Osteoblast (primary cell): Measurements from ENCODE around the gene TFIP11. TPM values are rescaled to one million over a fixed set of nuclear protein-coding genes. Genes with fewer than 3 reads are reported as not detected.

Experiments
- DNase-seq: peaks from one replicate; pipeline ENCODE4 v3.0.0; 2011; ENCODE audit warnings: low spot score, mixed read lengths; ENCODE audit not compliant: insufficient read length; ENCODE audit errors: missing footprints
- H2AFZ ChIP-seq: 2 replicates; pipeline ENCODE4 v1.6.0; 2011; ENCODE audit warnings: mild to moderate bottlenecking, low read length
- H3K27ac ChIP-seq: 2 replicates; pipeline ENCODE4 v1.5.1; 2011; ENCODE audit warnings: mild to moderate bottlenecking, low read depth, low read length, moderate library complexity
- H3K27me3 ChIP-seq: 2 replicates; pipeline ENCODE4 v1.6.0; 2012; ENCODE audit warnings: mild to moderate bottlenecking, control low read depth, inconsistent platforms, low read length, moderate library complexity; ENCODE audit not compliant: insufficient read depth
- H3K36me3 ChIP-seq: 2 replicates; pipeline ENCODE4 v1.5.1; 2011; ENCODE audit warnings: mild to moderate bottlenecking, low read length, control low read depth, moderate library complexity; ENCODE audit not compliant: insufficient read depth
- H3K4me1 ChIP-seq: 2 replicates; pipeline ENCODE4 v1.5.1; 2011; ENCODE audit warnings: mild to moderate bottlenecking, low read length, control low read depth, moderate library complexity; ENCODE audit not compliant: insufficient read depth
- H3K4me2 ChIP-seq: 2 replicates; pipeline ENCODE4 v1.6.0; 2011; ENCODE audit warnings: mild to moderate bottlenecking, low read length; ENCODE audit not compliant: insufficient read depth
- H3K4me3 ChIP-seq: fragments of 200-600 bp; sonication (generic); 3 replicates; pipeline ENCODE4 v1.5.1; 2012; ENCODE audit warnings: mild to moderate bottlenecking, low read length, inconsistent platforms; ENCODE audit not compliant: insufficient read depth
- H3K79me2 ChIP-seq: 2 replicates; pipeline ENCODE4 v1.6.0; 2012; ENCODE audit warnings: mild to moderate bottlenecking, low read length, control low read depth, inconsistent platforms; ENCODE audit not compliant: insufficient read depth
- H3K9me3 ChIP-seq: 2 replicates; pipeline ENCODE4 v1.5.1; 2011; ENCODE audit warnings: low read depth, low read length, control low read depth
- H4K20me1 ChIP-seq: 2 replicates; pipeline ENCODE4 v1.6.0; 2012; ENCODE audit warnings: mild to moderate bottlenecking, low read length, control low read depth; ENCODE audit not compliant: insufficient read depth
- total RNA-seq: library from RNA; depleted of rRNA; stranded (reverse); fragments of >200 nt; gene quantifications from 2 replicates; pipeline ENCODE4 v1.2.3, GENCODE V29; 2012
- TF ChIP-seq, protein P1 (sequence below): IDR thresholded peaks from 2 replicates; pipeline ENCODE4 v1.5.1; 2011; ENCODE audit warnings: mild to moderate bottlenecking, low read depth, low read length, moderate library complexity; ENCODE audit errors: extremely low read depth

TFIP11 gene
- total RNA-seq, 1 donor: 34.7 TPM

DNA sequence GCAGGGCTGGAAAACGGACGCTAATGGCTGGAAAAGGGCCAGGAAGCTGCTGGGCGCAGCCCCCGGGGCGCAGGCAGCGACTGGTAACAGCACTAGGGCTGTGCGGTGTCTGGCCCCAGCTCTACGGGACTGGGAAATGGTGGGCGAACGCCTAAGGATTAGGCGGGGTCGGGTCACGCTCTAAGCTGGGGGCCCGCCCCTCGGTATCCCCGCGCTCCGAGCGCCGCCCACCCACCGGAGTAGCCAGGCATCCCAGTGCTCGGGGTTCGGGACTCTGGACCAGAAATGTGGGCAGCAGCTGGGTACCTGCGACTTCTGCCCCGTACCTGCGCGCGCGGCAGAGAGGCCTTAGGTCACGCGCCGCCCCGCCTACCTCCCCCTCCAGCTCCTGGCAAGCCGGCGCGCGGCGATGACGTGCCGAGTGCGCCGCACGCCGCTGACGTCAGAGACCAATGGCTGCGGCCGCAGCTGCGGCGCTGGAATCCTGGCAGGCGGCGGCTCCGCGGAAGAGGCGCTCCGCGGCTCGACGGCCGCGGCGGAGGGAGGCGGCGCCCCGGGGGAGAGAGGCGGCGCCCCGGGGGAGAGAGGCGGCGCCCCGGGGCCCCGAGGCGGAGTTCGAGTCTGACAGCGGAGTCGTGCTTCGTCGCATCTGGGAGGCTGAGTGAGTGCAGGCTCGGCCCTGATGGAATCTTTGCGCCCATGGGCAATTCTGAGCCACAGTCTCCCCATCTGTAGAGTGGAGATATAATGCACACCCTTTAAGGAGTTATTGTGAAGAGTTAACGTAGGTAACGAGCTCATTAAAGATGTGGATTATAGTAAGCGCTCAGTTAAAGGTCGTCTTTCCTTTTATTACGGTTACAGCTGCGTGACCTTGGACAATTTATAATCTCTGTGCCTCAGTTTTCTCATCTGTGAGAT is 28.6 kb downstream of the TFIP11 start, which contains the start of the genes HPS4 and SRRD:
Gene HPS4, minus strand, starts transcription at position 345 of the 921 bp plus-strand sequence. CDS start 2,021 bp downstream, outside the sequence.
Gene SRRD, plus strand, starts transcription at position 439 of the 921 bp plus-strand sequence. Its CDS starts 14 bp downstream, at position 453.
- TF ChIP-seq, protein P1, sequence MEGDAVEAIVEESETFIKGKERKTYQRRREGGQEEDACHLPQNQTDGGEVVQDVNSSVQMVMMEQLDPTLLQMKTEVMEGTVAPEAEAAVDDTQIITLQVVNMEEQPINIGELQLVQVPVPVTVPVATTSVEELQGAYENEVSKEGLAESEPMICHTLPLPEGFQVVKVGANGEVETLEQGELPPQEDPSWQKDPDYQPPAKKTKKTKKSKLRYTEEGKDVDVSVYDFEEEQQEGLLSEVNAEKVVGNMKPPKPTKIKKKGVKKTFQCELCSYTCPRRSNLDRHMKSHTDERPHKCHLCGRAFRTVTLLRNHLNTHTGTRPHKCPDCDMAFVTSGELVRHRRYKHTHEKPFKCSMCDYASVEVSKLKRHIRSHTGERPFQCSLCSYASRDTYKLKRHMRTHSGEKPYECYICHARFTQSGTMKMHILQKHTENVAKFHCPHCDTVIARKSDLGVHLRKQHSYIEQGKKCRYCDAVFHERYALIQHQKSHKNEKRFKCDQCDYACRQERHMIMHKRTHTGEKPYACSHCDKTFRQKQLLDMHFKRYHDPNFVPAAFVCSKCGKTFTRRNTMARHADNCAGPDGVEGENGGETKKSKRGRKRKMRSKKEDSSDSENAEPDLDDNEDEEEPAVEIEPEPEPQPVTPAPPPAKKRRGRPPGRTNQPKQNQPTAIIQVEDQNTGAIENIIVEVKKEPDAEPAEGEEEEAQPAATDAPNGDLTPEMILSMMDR: no peak
- Histone ChIP-seq H3K27me3 (no peaks in the 10 kb centered on the region), H3K27ac (peak within 1 kb of the TSS; percentile 92), H3K79me2 (peaks cover 65% of the 10 kb centered on the region), H3K9me3 (no peaks in the 10 kb centered on the region), H3K4me1 (peaks cover 37% of the 10 kb centered on the region), H3K4me2 (peak within 1 kb of the TSS; percentile 89), H3K36me3 (peaks cover 9% of the 10 kb centered on the region), H4K20me1 (no peaks in the 10 kb centered on the region), H3K4me3 (peak within 1 kb of the TSS; percentile 93), H2AFZ (peak within 1 kb of the TSS; percentile 78)
- peak; percentile 97 for DNase-seq

DNA sequence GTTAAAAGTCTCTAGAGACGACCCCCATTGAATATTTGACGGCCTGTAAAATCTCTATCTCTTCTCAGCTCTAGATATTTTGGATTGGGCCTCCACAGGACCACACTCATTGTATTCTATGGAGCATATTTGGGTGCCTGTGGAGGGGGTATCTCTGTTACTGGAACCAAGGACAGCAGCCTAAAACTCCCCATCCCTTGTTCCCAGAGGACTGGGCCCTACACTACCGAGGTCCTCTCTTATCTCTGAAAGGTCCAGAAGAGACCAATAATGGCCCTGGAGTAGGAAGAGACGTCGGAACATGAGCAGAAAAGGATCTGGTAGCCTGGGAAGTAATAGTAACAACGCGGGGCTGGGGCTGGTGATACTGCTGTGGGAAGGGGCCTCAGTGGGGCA is 29.2 kb downstream of the TFIP11 start:
- Histone ChIP-seq H4K20me1 (no peaks in the 10 kb centered on the region), H3K4me2 (peak overlapping the region; percentile 89), H3K4me1 (peaks cover 37% of the 10 kb centered on the region), H3K27me3 (no peaks in the 10 kb centered on the region), H3K27ac (peak overlapping the region; percentile 92), H3K9me3 (no peaks in the 10 kb centered on the region), H3K4me3 (peak overlapping the region; percentile 93), H2AFZ (peak overlapping the region; percentile 69), H3K36me3 (peaks cover 2% of the 10 kb centered on the region), H3K79me2 (peaks cover 68% of the 10 kb centered on the region)
- TF ChIP-seq, protein P1: no peak
- no peak for DNase-seq

DNA sequence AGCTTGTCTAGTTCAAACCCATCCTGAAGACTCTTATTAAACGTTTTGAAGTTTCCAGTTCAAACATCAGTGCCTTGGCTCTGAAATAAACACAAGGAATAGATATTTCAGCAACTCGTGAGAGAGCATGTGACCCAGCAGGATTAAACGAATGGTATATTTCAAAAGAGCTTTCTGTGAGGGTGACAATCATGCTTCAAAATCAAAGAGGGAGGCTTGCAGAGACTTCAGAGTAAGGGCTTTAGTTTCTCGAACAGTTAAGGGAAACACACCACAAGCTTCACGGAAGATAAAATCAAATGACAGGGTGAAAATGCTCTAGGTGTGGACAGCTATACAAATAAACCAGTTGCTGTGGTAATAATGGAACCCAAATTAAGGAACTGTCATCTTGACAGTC is 30.1 kb downstream of the TFIP11 start:
- DNase-seq: no peak
- TF ChIP-seq, protein P1: no peak
- H3K36me3 ChIP-seq: no peaks in the 10 kb centered on the region
- peak overlapping the region; percentile 92 for H3K27ac ChIP-seq
- H3K4me3 ChIP-seq: no peak overlapping the region
- peaks cover 74% of the 10 kb centered on the region for H3K79me2 ChIP-seq
- H3K4me2 ChIP-seq: peak overlapping the region; percentile 89
- H3K4me1 ChIP-seq: peaks cover 37% of the 10 kb centered on the region
- no peaks in the 10 kb centered on the region for H4K20me1 ChIP-seq
- H3K9me3 ChIP-seq: no peaks in the 10 kb centered on the region
- H3K27me3 ChIP-seq: no peaks in the 10 kb centered on the region
- H2AFZ ChIP-seq: no peak overlapping the region

DNA sequence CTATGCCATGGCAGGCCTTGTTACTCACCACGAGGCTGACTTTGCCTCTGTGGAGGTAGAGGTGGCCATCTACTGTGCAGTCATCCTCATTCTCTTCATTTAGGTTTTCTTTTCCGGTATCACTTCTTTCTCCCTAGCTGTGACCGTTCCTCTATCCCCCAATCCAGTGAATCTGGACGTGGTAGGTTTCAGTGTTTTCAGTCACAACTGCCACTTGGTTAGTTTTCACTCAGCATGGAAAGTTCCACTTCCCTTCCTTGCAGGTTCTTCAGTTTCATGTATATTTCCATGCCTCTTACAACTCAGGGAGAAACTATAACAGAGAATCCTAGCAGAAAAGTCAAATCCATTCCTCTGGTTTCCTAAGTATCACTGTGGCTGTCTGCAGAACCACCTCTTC is 30.6 kb downstream of the TFIP11 start:
- Histone ChIP-seq H3K79me2 (peaks cover 74% of the 10 kb centered on the region), H3K4me3 (no peak overlapping the region), H2AFZ (no peak overlapping the region), H3K36me3 (no peaks in the 10 kb centered on the region), H3K4me1 (peaks cover 38% of the 10 kb centered on the region), H3K27ac (no peak overlapping the region), H4K20me1 (no peaks in the 10 kb centered on the region), H3K27me3 (no peaks in the 10 kb centered on the region), H3K4me2 (no peak overlapping the region), H3K9me3 (no peaks in the 10 kb centered on the region)
- no peak for DNase-seq
- TF ChIP-seq, protein P1: no peak
